ENCODE results near the gene RALGPS1.
"Not testable (repeated sequence)": the region's sequence is repeated elsewhere in the genome, so short reads cannot be mapped to it uniquely, and the experiment has no call there.

Gene RALGPS1

DNA sequence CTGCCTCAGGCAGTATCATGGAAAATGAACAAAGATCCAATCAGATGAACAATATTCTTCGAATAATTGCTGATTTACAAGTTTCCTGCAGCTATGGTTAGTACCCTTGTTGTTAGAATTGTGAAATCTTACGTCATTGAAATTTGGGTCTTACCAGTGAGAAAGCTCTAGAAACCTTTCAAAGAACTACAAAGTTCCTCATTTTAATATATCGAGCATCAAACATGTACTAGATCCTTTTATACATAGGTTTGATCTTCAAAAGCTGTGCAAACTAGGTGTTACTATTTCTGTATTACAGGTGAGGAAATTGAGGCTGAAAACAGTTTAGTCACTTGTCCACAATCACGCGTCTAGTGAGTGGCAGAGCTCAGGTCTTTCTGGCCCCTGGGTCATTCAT lies 251.5 kb downstream of the RALGPS1 start:
- in situ Hi-C loops (cut with HindIII; ENCODE audit: low sequenced_read_pairs) = no loop called here

DNA sequence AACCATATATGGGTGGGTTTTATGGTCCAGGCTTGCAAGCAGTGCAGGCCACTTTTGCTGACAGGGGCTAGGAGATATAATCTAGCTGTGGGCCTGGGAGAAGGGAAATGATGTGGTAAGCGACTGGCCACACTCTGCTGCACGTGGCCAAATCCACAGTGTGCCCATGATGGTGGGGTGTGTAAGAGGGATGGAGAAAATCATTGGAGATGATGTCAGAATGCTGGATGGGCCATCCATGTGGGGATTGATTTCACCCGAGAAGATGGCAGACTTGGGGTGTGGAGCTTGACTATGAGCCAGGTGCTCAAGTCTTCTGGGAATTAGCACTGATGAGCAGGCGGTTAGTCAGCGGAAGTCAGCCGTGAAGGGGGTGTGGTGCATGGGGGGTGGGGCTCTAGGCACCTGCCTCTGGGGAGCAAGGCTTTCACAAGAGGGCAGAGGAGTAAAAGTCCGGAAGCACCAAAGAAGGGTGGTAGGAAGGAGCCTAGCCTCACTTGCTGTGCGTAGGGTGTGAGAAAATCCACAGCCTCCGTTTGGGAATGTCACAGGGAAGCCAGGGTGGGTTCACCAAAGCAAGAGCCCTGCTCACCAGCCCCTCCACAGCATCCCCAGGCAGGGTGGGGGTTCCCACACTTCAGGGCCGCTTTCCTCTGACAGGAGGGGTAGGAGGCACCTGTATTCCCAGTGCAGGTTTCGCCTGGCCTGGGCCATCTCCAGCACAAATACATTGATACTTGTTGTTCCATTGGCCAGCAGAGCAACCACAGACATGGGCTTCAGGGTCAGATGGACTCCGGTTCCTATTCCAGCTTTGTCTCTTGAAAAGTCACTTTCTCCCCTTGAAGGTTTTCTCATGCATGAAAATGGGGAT lies 252.3 kb downstream of the RALGPS1 start:
- in situ Hi-C loops (cut with HindIII; ENCODE audit: low sequenced_read_pairs) = no loop called here

DNA sequence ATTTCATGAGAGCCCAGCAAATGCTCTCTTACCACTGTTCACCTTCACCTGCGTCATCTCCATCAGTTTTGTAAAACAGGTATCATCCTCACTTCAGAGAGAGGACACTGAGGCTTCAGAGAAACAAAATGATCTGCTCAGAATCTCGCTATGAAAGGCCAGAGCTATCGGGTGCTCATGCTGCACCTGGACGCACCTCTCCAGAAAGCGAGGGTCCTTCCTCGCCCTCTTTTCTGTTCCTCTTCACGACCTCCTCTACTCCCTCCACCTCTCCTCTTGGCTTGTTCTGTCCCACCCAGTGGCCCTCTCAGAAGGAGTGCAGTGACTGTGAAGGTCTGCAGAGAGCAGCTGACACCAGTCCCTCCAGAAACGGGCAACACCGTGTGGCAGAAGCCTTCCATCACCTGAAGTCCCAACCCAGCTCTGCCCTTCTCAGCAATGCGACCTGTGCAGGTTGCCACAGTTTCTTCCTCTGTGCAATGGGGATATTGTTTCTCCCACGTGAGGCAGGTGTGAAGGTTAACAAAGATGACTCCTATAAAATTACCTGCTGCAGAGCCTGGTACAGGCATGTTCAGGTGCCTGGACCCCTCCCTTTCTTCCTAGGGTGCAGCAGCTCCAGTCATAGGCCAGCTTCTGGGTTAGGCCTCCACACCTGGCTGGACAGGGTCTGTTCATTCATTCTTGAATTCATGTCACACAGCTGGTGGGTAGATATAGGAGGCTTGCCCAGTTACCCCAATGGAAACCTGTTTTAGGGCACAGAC lies 253.2 kb downstream of the RALGPS1 start:
- in situ Hi-C loops (cut with HindIII; ENCODE audit: low sequenced_read_pairs) = no loop called here

DNA sequence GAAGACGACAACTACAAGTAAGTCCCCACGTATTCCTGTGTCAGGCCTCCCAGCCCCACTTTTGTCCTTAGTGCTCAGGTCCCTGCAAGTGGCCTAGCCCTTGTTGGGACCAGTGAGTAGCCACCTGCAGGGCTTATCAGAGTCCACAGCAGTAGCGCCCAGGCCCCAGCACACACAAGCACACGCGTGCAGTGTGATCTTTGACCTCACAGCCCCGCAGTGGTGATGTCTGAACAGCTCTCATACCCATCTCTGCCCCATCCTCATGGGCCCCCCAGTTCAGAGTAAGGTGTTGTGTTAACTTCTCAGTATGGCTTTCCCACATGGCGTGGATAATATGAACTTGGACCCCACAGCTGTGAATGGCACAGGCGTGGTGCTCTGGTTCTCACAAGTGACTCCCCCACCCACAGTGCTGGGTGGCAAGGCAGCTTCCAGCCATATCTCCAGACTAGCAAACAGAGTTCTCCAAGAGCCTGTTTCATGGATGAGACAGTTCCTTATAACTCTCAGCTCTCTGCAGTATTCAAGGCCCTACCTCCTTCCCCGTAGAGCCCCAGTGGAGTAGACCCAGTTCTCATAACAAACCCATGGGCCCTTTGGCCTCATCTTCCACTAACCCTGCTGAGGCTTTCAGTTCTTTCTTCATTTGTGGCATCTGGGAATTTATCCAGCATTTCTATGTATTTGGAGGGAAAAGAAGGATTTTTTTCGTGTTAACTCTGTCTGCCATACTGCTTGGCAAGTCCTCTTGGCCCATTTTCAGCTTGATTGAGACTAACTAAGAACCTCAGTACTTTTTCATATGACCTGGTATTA lies 254.4 kb downstream of the RALGPS1 start:
- in situ Hi-C loops (cut with HindIII; ENCODE audit: low sequenced_read_pairs) = no loop called here

DNA sequence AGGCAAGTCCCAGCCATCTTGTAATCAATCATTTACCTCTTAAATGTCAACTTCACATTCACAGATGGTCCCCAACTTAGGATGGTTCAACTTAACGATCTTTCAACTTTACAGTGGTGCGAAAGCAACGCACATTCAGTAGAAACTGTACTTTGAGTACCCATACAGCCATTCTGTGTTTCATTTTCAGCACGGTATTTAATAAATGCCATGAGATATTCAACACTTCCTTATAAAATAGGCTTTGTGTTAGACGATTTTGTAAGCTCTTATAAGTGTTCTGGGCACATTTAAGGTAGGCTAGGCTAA lies 254.9 kb downstream of the RALGPS1 start:
- in situ Hi-C loops (cut with HindIII; ENCODE audit: low sequenced_read_pairs) = no loop called here

DNA sequence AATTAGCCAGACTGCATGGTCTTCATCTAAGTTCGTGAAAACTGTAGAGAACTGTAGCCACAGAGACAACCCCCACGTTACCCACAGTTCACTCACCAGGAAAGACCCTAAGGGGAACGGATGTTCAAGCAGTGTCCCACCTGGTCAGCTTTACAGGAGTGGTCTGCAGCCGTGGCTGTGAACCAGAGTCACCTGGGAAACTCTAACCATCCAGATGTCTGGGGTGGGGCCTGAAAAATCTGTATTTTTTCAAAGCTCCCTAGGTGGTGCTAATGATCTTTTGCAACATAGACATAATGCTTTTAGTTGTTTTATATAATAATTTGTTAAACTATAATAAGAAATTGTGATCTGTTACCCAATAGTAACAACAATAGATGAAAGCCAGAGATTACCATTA lies 255.5 kb downstream of the RALGPS1 start:
- in situ Hi-C loops (cut with HindIII; ENCODE audit: low sequenced_read_pairs) = no loop called here

DNA sequence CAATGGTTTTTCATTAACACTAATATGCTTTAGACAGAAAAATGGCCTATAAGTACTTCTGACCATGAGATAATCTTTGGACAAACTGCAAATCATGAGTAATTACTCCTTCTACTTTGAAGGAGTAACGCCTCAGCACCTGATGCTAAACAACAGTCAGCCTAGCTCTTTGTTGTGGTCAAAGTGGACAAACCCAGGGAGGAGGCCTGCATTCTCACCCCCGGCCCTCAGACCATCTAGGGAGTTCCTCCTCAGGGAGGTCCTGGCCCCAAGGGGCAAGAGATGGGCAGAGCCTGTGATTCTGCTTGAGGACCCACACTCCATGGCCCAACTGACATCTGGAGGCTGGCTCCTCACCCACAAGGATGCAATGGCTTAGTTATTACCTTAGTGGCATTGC lies 256.1 kb downstream of the RALGPS1 start:
- in situ Hi-C loops (cut with HindIII; ENCODE audit: low sequenced_read_pairs) = no loop called here

DNA sequence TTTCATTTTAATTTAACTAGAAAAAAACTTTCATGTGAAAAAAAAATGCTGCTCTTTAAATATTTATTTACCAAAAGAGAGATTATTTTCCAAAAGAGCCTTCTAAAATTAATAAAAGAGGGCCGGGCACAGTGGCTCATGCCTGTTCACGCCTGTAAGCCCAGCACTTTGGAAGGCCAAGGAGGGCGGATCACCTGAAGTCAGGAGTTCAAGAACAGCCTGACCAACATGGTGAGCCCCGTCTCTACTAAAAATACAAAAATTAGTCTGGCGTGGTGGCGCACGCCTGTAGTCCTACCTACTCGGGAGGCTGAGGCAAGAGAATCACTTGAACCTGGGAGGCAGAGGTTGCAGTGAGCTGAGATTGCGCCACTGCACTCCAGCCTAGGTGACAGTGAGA lies 256.8 kb downstream of the RALGPS1 start:
- in situ Hi-C loops (cut with HindIII; ENCODE audit: low sequenced_read_pairs) = not testable (repeated sequence)

DNA sequence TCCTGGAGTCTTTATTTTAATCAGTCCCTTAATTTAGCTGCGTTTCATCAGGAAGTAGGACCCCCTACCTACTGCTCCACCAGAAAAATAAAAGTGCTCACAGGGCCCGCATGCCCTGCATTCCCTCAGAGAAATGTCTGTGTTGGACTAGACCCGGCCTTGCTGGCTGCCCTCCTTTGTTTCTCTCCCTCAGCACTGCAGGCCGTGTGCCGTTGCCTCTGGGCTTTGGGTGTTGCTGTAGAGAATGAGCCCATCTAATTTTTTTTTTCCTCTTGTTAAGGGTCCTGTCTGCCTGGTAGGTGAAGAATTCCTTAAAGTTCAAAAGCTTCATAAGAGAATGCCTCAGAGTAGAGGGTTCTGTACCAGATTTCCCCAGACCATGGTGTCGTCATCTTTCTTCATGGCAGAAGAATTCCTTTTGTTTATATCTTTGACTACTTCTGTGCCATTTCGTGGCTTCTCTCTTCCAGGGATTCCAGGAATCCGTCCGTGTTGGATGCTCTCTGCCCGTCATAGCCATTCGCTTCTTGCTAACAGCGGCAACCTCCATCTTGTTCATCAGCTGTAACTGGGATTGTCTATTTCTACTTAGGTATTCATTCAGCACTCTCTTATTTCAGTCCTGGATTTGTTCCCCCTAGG lies 257.6 kb downstream of the RALGPS1 start:
- in situ Hi-C loops (cut with HindIII; ENCODE audit: low sequenced_read_pairs) = no loop called here

DNA sequence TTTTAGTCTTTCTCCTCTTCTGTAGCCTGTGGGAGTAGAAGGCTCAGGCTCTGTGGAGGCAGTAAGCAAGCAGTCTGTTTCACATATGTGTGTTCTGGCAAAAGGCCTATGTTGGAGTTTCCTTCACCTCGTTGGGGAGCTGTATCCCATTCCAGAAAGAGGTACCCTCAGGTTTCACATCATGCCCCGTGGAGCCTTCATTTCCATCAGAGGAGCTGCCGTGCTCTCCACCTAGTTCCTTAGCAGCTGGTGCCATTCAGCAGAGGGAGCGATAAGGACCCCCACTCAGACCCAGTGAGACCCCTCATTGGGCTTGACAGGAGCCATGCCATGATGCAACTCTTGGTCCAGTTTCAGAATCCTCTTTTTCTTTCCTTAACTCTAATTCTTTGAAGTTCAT lies 258.5 kb downstream of the RALGPS1 start:
- in situ Hi-C loops (cut with HindIII; ENCODE audit: low sequenced_read_pairs) = no loop called here

DNA sequence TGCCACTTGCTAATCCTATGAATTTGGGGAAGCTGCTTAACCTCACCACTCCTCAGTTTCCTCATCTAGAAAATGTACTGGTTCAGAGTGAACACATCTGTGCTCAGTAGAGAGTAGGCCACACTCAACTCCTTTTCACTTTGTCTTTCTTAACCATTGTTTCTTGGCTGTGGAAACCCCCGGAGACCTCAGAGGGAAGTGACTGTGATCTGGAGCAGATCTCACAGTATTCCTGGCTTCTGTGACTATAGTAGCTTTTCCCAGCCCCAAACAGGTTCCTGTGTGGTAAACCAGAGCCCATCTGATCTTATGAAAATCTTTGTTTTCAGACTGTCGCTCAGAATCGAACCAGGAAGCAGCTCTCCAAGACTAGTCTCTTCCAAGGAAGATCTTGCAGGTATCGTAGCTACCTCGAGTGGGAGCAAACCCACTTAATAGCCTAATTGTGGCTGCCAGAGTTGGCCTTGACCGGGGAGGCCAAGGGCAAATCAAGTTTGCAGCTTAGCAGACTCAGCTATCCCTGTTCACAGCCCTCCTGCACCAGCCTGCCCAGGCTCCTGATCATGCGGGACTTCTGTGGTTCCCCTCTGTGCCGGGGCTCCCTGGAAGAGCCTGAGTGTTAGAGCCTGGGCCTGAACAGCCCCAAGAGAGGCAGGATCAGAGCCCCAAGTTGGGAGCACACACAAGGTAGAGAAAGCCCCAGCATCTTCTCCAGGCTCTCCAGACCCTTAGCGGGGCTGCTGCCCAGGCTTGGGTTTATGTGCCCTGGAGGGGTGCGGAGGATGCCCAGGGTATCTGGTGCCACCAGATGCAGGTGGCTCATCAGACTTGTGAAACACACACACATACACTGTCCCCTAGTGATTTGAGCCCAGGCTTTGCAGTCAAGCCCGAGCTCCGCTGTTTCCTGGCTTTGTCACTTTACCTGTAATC lies 260.1 kb downstream of the RALGPS1 start:
- in situ Hi-C loops (cut with HindIII; ENCODE audit: low sequenced_read_pairs) = no loop called here

DNA sequence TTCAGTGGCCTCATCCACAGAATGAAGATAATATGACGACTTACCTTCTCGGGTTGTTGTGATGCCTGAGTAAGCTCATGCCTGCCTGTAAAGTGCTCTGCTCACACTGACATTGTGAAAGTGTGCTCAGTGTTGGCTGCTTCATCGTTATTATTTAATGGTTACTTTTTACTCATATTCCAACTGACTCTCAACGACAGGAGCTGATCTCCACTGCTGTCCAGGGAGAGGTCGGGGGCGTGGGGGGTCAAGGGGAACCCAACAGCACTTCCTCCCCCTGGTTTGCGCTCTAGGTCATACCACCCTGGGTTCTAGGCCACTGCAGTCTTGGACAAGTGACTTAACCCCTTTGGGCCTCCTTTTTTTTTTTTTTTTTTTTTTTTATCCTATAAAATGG lies 260.7 kb downstream of the RALGPS1 start:
- in situ Hi-C loops (cut with HindIII; ENCODE audit: low sequenced_read_pairs) = no loop called here

DNA sequence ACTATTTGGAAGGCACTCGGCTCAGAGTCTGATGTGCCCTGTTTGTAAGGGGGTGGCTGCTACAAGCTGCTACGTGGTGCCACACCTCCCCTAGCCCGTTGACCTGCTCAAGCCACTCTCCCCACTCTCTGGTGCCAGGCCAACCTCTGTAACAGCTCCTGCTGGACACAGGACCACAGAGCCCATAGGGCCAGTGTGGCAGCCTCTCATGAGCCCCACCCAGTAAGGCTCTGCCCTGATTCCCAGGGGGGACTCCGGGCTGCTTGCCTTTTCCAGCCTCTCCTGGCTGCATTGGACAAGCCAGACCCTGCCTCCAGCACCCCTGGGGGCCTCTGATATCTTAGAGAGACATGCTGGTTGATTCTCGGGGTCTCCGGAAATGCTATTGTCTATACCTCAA lies 261.2 kb downstream of the RALGPS1 start:
- in situ Hi-C loops (cut with HindIII; ENCODE audit: low sequenced_read_pairs) = no loop called here

DNA sequence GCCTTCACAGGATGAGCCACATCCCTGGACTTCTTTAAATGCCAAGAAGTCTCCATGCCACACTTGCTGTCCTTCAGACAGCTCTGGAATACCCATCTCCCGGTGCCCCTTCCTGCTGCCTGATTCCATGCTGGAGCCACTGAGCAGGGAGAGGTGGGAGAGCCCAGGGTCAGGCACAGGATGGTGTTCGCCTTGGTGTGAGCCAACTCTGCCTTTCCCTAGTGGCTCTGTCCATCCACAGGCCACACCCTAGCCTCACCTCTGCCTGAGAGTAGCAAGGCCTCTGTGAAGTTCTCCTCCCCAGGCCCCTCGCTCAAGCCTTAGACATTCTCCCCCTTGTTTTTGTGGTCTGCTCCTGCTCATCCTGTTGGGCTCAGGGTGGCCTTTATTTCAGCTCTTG lies 262.0 kb downstream of the RALGPS1 start:
- in situ Hi-C loops (cut with HindIII; ENCODE audit: low sequenced_read_pairs) = no loop called here

DNA sequence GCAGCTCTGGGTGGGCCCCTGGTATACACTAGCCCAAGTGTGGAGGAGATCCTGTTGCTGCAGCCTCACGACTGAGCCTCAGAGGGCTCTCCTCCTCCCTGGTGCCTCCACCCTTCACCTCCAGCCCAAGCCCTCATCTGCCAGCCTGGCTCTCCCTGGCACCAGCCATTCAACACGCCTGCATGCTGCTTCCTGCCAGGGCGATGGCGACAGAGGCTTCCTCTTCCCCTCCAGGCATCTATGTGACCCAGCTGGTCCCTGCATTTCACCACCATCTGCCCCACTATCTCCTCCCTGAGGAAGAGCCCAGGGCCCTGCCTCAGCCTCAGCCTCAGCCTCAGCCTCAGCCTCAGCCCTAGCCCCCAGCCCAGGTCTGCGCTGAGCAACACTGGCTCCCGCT lies 262.6 kb downstream of the RALGPS1 start:
- in situ Hi-C loops (cut with HindIII; ENCODE audit: low sequenced_read_pairs) = no loop called here

DNA sequence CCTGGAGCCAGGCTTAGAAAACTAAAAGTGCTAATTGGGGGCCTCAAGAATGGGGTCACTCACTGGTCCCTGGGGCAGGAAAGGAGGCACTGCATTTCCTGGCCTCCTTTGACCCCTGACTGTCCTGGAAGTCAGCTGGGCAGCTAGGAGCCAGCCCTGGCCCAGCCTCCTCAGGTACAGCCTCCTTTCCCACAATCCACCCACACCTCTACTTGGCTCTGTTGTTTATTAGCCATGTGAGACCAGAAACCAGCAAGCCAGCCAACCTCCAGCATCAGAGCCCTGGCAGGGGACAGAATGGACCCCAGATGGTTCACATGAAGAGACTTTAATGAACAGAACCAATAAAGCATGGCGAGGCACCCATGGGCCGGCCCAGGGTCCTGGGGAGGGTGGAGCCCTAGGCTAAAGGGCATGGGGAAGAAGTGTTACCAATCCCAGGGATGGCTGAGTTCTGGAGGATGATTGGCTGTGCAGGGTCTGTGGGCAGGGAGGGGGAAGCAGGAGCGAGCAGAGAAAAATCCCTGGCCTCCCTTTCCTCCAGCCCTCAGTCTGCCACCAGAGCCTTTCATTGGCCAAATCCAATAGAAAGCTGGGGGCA lies 263.2 kb downstream of the RALGPS1 start:
- in situ Hi-C loops (cut with HindIII; ENCODE audit: low sequenced_read_pairs) = no loop called here

DNA sequence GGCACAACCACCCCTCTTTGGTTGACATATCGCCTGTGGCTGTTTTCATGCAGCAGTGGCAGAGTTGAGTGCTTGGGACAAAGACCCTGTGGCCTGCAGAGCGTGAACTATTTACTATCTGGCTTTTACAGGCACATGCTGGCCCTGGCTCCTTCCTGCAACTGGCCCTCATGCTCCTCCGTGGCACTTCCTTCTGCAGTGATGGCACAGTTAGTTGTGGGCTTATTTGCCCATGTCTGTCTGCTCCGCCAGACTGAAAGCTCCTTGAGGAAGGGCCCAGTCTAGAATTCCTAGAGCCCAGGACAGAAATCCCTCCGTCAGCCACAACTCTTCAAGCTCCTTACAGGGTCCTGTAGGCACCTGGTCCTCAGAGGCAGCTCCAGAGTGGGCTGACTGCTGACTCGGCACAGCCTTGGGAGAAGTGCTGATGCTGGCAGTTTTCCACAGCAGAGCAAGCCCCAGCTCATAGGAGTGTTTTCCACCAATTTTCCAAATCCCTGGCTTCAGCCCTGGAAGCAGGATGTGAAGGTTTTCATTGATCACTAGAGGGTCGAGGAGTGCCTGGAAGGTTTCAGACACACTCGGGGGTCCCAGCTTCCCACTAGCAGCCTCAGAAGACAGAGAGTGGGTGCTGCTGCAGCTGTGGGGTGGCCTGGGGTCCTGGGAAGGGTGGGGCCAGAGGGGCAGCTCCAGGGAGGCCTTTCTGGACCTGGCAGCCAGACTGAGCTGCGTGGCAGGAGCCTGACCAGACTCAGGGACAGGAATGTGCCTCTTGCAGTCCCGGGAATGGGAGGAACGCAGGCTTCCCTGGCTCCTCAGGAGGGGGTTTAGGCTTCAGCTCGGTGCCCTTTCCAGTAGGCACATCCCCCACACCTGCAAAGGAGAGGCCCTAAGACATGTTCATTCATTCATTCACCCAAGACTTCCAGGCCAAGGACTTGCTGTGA lies 264.4 kb downstream of the RALGPS1 start:
- in situ Hi-C loops (cut with HindIII; ENCODE audit: low sequenced_read_pairs) = no loop called here

DNA sequence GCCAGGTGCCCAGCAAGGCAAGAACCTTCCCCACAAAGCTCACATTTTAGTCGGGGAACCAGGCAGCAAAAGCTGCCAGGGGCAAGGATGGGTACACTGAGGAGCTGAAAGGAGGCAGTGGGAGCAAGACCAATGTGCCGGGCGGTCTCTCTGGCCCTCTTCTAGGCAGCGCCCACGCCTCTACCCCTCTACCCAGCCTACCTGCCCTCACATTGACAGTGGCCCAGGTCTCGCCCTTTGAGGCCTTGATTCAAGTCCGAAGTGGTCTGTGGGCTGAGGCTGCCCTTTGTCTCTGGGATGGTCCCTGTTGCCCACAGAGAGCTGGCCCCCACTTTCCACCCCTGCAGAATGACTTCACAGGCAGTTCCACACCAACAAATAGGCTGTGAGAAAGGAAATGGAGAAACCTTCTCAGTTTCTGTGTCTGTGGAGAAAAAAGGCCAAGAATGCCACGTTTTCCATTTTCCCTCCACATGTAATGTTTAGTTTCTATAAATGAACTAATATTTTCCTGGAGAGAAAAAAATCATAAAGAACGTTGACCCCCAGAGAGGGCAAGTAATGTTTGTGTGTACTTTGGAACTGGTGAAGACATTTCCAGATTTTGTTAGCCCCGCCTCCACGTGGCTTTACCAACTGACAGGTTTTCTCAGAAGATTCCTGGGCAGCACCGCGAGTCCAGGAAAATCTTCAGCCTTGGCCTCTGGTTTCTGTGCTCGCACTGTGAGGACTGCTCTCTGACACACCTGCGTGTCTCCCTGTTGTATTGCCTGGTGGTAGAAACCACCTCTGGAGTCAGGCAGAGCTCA lies 265.3 kb downstream of the RALGPS1 start:
- in situ Hi-C loops (cut with HindIII; ENCODE audit: low sequenced_read_pairs) = no loop called here
